Thymus (tissue), 11 donors: ENCODE data around the gene SIK3. TPM values are rescaled to one million over a fixed set of nuclear protein-coding genes. Genes with fewer than 3 reads are reported as not detected.

Experiments
- DNase-seq, 9 donors: peaks; one replicate each; pipeline ENCODE4 v3.0.0-alpha.2; 2013; ENCODE audit warnings: low spot score in 9 of 9, low read depth in 6 of 9, missing footprints in 1 of 9
- H3K27ac ChIP-seq, 2 donors: one replicate each; pipeline ENCODE4 v1.5.1; 2013; ENCODE audit warnings: control low read depth in 1 of 2, low read depth in 1 of 2, low read length in 1 of 2, mild to moderate bottlenecking in 1 of 2, moderate library complexity in 1 of 2
- H3K27me3 ChIP-seq, 2 donors: one replicate each; pipeline ENCODE4 v1.5.1; 2013; ENCODE audit warnings: low read length in 1 of 2; ENCODE audit not compliant: control insufficient read depth in 2 of 2, insufficient read depth in 1 of 2
- H3K36me3 ChIP-seq, 2 donors: one replicate each; pipeline ENCODE4 v1.5.1; 2013; ENCODE audit warnings: low read length in 1 of 2, mild to moderate bottlenecking in 1 of 2, moderate library complexity in 1 of 2; ENCODE audit not compliant: control insufficient read depth in 2 of 2, insufficient read depth in 2 of 2
- H3K4me1 ChIP-seq, 2 donors: one replicate each; pipeline ENCODE4 v1.5.1; 2013; ENCODE audit warnings: low read length in 2 of 2; ENCODE audit not compliant: control insufficient read depth in 2 of 2, insufficient read depth in 2 of 2
- H3K4me3 ChIP-seq, 2 donors: one replicate each; pipeline ENCODE4 v1.5.1; 2013; ENCODE audit warnings: low read length in 2 of 2, control low read depth in 1 of 2, mild to moderate bottlenecking in 1 of 2
- H3K9me3 ChIP-seq, 2 donors: one replicate each; pipeline ENCODE4 v1.5.1; 2013; ENCODE audit warnings: low read length in 1 of 2, mild to moderate bottlenecking in 1 of 2; ENCODE audit not compliant: control insufficient read depth in 2 of 2, insufficient read depth in 1 of 2
- WGBS: extraction: QIAGEN DNeasy Blood & Tissue Kit; methylation state at CpG from one replicate; pipeline ENCODE4 v1.1.7; 2013; 5-methylcytosine and 5-hydroxymethylcytosine counted together
- polyA plus RNA-seq: library from polyadenylated mRNA; stranded (reverse); fragments of 200-250 nt; gene quantifications from one replicate; pipeline ENCODE4 v1.2.3, GENCODE V29; 2013
- total RNA-seq: library from RNA; stranded (reverse); fragments of 120-200 nt; gene quantifications from one replicate; pipeline ENCODE4 v1.2.4, GENCODE V29; 2013
- donor health status: healthy.

The SIK3 gene
- total and polyA plus RNA-seq, 2 donors, result 10.3 to 12.2 TPM

GRCh38 chr11:116946414-116946813 lies 151.8 kb downstream of the SIK3 start:
- peaks cover 14 to 28% of the 10 kb centered on the region in 2 donors for H3K36me3 ChIP-seq
- no peak for DNase-seq
- H3K4me1 ChIP-seq, result no peaks in the 10 kb centered on the region
- no peaks in the 10 kb centered on the region for H3K27me3 ChIP-seq
- no peak overlapping the region for H3K4me3 ChIP-seq
- no peaks in the 10 kb centered on the region for H3K9me3 ChIP-seq
- WGBS, result 87% methylated on average over 3 of the region's 3 CpGs
- no peak overlapping the region for H3K27ac ChIP-seq

GRCh38 chr11:116939499-116939898 lies 158.7 kb downstream of the SIK3 start:
- Histone ChIP-seq H3K27me3 (no peaks in the 10 kb centered on the region), H3K36me3 (peaks cover 5 to 11% of the 10 kb centered on the region in 2 donors), H3K4me3 (no peak overlapping the region), H3K27ac (no peak overlapping the region), H3K9me3 (no peaks in the 10 kb centered on the region), H3K4me1 (no peaks in the 10 kb centered on the region)
- WGBS, result 99% methylated on average over 1 of the region's 1 CpG
- DNase-seq, result no peak

GRCh38 chr11:116938471-116939070 lies 159.7 kb downstream of the SIK3 start:
- H3K4me1 ChIP-seq, result no peaks in the 10 kb centered on the region
- no CpG with 5 or more reads among the region's 2 CpGs for WGBS
- no peaks in the 10 kb centered on the region for H3K9me3 ChIP-seq
- DNase-seq, result no peak
- no peak overlapping the region for H3K27ac ChIP-seq
- H3K36me3 ChIP-seq, result peaks cover 0 to 6% of the 10 kb centered on the region in 2 donors
- no peak overlapping the region for H3K4me3 ChIP-seq
- no peaks in the 10 kb centered on the region for H3K27me3 ChIP-seq

- over 99% methylated on average over 3 of the region's 3 CpGs for WGBS
- H3K4me1 ChIP-seq, result peaks cover under 1 to 3% of the 10 kb centered on the region in 2 donors
- H3K27me3 ChIP-seq, result no peaks in the 10 kb centered on the region
- peaks cover 0 to 6% of the 10 kb centered on the region in 2 donors for H3K36me3 ChIP-seq
- H3K27ac ChIP-seq, result no peak overlapping the region
- no peaks in the 10 kb centered on the region for H3K9me3 ChIP-seq
- H3K4me3 ChIP-seq, result no peak overlapping the region
- DNase-seq, result no peak
Observed at GRCh38 chr11:116936754-116937446, 161.3 kb downstream of the SIK3 start.

- DNase-seq, result no peak
- Histone ChIP-seq H3K4me1 (peaks cover 11 to 14% of the 10 kb centered on the region in 2 donors), H3K27ac (no peak overlapping the region), H3K27me3 (no peaks in the 10 kb centered on the region), H3K36me3 (peaks cover 0 to 6% of the 10 kb centered on the region in 2 donors), H3K4me3 (no peak overlapping the region), H3K9me3 (no peaks in the 10 kb centered on the region)
- 97% methylated on average over 1 of the region's 1 CpG for WGBS
Observed at GRCh38 chr11:116935514-116935913, 162.7 kb downstream of the SIK3 start.

GRCh38 chr11:116935089-116935488 lies 163.1 kb downstream of the SIK3 start:
- Histone ChIP-seq H3K27ac (no peak overlapping the region), H3K36me3 (peaks cover 0 to 6% of the 10 kb centered on the region in 2 donors), H3K4me1 (peaks cover 15 to 19% of the 10 kb centered on the region in 2 donors), H3K27me3 (no peaks in the 10 kb centered on the region), H3K4me3 (no peak overlapping the region), H3K9me3 (no peaks in the 10 kb centered on the region)
- WGBS, result 96% methylated on average over 1 of the region's 1 CpG
- no peak for DNase-seq

GRCh38 chr11:116933961-116934360 lies 164.3 kb downstream of the SIK3 start:
- Histone ChIP-seq H3K27ac (no peak overlapping the region), H3K27me3 (no peaks in the 10 kb centered on the region), H3K36me3 (peaks cover 0 to 6% of the 10 kb centered on the region in 2 donors), H3K9me3 (no peaks in the 10 kb centered on the region), H3K4me1 (peaks cover 22 to 25% of the 10 kb centered on the region in 2 donors), H3K4me3 (no peak overlapping the region)
- 98% methylated on average over 3 of the region's 3 CpGs for WGBS
- DNase-seq, result no peak

GRCh38 chr11:116932181-116932580 lies 166.0 kb downstream of the SIK3 start:
- H3K27me3 ChIP-seq, result no peaks in the 10 kb centered on the region
- H3K4me1 ChIP-seq, result peaks cover 30 to 37% of the 10 kb centered on the region in 2 donors
- peaks cover 0 to 6% of the 10 kb centered on the region in 2 donors for H3K36me3 ChIP-seq
- 70% methylated on average over 7 of the region's 7 CpGs for WGBS
- no peak for DNase-seq
- no peak overlapping the region for H3K4me3 ChIP-seq
- peak overlapping the region in 1 of 2 donors; percentile 79 for H3K27ac ChIP-seq
- no peaks in the 10 kb centered on the region for H3K9me3 ChIP-seq

GRCh38 chr11:116931206-116931953 lies 166.8 kb downstream of the SIK3 start:
- Histone ChIP-seq H3K27me3 (no peaks in the 10 kb centered on the region), H3K36me3 (peaks cover 0 to 8% of the 10 kb centered on the region in 2 donors), H3K27ac (peak overlapping the region; percentile 52 to 79), H3K4me3 (no peak overlapping the region), H3K4me1 (peaks cover 32 to 44% of the 10 kb centered on the region in 2 donors), H3K9me3 (no peaks in the 10 kb centered on the region)
- DNase-seq, result peak in 4 of 9 donors; percentile 42 to 77 (median 49)
- 55% methylated on average over 7 of the region's 7 CpGs for WGBS
